ENCODE results near the gene PDIA4. TPM values are rescaled to one million over a fixed set of nuclear protein-coding genes. Genes with fewer than 3 reads are reported as not detected.
A peak's percentile ranks its signal among the peaks of the same experiment; 100 is the strongest.

PDIA4 gene
- total RNA-seq, 1 donor from 2014 or later: 169 TPM

- DNase-seq (ENCODE audit: low spot score in 2 of 2, unreplicated experiment in 2 of 2): no peak
- Mint-ChIP-seq H3K27me3 (ENCODE audit: low read depth) (no peaks in the 10 kb centered on the region), H3K4me1 (peaks cover 8% of the 10 kb centered on the region), H3K4me3 (no peak overlapping the region), H3K9me3 (no peaks in the 10 kb centered on the region), H3K27ac (peak overlapping the region; percentile 90), H3K36me3 (no peaks in the 10 kb centered on the region)
- no peak for TF ChIP-seq CTCF (IDR thresholded peaks at IDR 0.05; ENCODE audit: unreplicated experiment)
Observed at GRCh38 chr7:149060156-149060555, 31.9 kb upstream of the PDIA4 start.

GRCh38 chr7:149053885-149054284, 25.6 kb upstream of the PDIA4 start:
- no peak overlapping the region for H3K27ac Mint-ChIP-seq
- H3K9me3 Mint-ChIP-seq: no peaks in the 10 kb centered on the region
- H3K27me3 Mint-ChIP-seq (ENCODE audit: low read depth): peaks cover 2% of the 10 kb centered on the region
- no peaks in the 10 kb centered on the region for H3K36me3 Mint-ChIP-seq
- no peak overlapping the region for H3K4me3 Mint-ChIP-seq
- no peaks in the 10 kb centered on the region for H3K4me1 Mint-ChIP-seq
- no peak for DNase-seq (ENCODE audit: low spot score in 2 of 2, unreplicated experiment in 2 of 2)
- TF ChIP-seq CTCF (IDR thresholded peaks at IDR 0.05; ENCODE audit: unreplicated experiment): no peak

GRCh38 chr7:149053384-149053783, 25.1 kb upstream of the PDIA4 start:
- DNase-seq (ENCODE audit: low spot score in 2 of 2, unreplicated experiment in 2 of 2): no peak
- peaks cover 2% of the 10 kb centered on the region for H3K27me3 Mint-ChIP-seq (ENCODE audit: low read depth)
- no peaks in the 10 kb centered on the region for H3K9me3 Mint-ChIP-seq
- H3K4me3 Mint-ChIP-seq: no peak overlapping the region
- H3K4me1 Mint-ChIP-seq: no peaks in the 10 kb centered on the region
- no peak for TF ChIP-seq CTCF (IDR thresholded peaks at IDR 0.05; ENCODE audit: unreplicated experiment)
- H3K36me3 Mint-ChIP-seq: no peaks in the 10 kb centered on the region
- H3K27ac Mint-ChIP-seq: no peak overlapping the region

GRCh38 chr7:149050941-149051340, 22.6 kb upstream of the PDIA4 start:
- Mint-ChIP-seq H3K27ac (no peak overlapping the region), H3K27me3 (ENCODE audit: low read depth) (peaks cover 2% of the 10 kb centered on the region), H3K4me1 (no peaks in the 10 kb centered on the region), H3K9me3 (no peaks in the 10 kb centered on the region), H3K4me3 (no peak overlapping the region), H3K36me3 (no peaks in the 10 kb centered on the region)
- no peak for DNase-seq (ENCODE audit: low spot score in 2 of 2, unreplicated experiment in 2 of 2)
- TF ChIP-seq CTCF (IDR thresholded peaks at IDR 0.05; ENCODE audit: unreplicated experiment): no peak

GRCh38 chr7:149048805-149049204, 20.5 kb upstream of the PDIA4 start:
- no peak for DNase-seq (ENCODE audit: low spot score in 2 of 2, unreplicated experiment in 2 of 2)
- Mint-ChIP-seq H3K9me3 (no peaks in the 10 kb centered on the region), H3K27me3 (ENCODE audit: low read depth) (peaks cover 2% of the 10 kb centered on the region), H3K27ac (no peak overlapping the region), H3K4me1 (no peaks in the 10 kb centered on the region), H3K36me3 (no peaks in the 10 kb centered on the region), H3K4me3 (no peak overlapping the region)
- no peak for TF ChIP-seq CTCF (IDR thresholded peaks at IDR 0.05; ENCODE audit: unreplicated experiment)

GRCh38 chr7:149046416-149046815, 18.1 kb upstream of the PDIA4 start:
- Mint-ChIP-seq H3K4me1 (no peaks in the 10 kb centered on the region), H3K4me3 (no peak overlapping the region), H3K9me3 (no peaks in the 10 kb centered on the region), H3K27me3 (ENCODE audit: low read depth) (no peaks in the 10 kb centered on the region), H3K36me3 (no peaks in the 10 kb centered on the region), H3K27ac (no peak overlapping the region)
- TF ChIP-seq CTCF (IDR thresholded peaks at IDR 0.05; ENCODE audit: unreplicated experiment): no peak
- no peak for DNase-seq (ENCODE audit: low spot score in 2 of 2, unreplicated experiment in 2 of 2)

Data from mesothelial cell of epicardium (in vitro differentiated cells).